Activated CD8-positive, alpha-beta memory T cell treated with anti-CD3 and anti-CD28 coated beads, Interleukin-2, amount 50 U/mL, for 4 hours (primary cell): ENCODE results near the gene RYR3.

ENCODE experiments used
- DNase-seq: peaks from one replicate; pipeline ENCODE4 v3.0.0-alpha.2; 2020

The RYR3 gene

GRCh38 chr15:33322091-33322490, 11.3 kb downstream of the RYR3 start:
- DNase-seq, result no peak

- DNase-seq, result no peak
Measured at GRCh38 chr15:33324609-33325008, 13.8 kb downstream of the RYR3 start.

- no peak for DNase-seq
Measured at GRCh38 chr15:33326908-33327307, 16.1 kb downstream of the RYR3 start.

- no peak for DNase-seq
Measured at GRCh38 chr15:33328106-33328505, 17.3 kb downstream of the RYR3 start.

DNA sequence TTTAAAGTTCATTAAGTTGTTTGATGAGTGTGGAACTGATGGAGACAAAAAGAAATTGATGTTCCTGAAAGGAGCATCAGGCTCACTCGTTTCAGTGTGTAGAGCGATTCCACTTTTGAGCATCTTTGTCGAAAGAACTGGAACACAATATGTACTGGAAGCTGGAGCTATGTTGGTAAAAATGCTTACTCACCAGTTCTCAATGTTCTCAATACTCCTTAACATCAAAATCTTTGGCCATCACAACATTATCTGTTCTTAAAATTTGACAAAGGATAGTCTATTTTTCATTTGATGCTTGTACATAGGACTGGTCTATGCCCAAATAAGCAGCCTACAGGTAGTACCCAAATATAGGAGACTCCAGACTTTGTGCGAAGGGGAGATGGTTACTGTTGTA, 18.7 kb downstream of the RYR3 start:
- DNase-seq, result no peak

GRCh38 chr15:33330931-33331330, 20.2 kb downstream of the RYR3 start:
- DNase-seq, result no peak

DNA sequence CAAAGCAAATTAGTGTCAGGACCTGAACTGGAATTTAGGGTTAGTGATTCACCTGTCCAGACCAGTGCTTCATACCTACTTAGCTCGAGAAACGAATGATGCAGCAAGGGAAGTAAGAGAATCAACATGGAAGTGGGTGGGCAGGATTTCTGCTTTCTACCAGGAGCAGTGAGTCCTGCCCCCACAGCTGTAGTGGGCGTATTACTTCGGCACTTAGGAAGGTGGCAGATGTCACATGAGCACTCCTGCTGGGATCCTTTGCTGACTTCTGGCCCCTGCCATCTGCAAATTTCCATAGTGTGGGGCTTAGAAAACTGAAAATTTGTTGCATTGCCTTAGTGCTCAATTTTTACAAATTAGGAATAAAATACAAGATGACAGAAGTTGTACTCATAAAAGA, 31.2 kb downstream of the RYR3 start:
- no peak for DNase-seq

DNA sequence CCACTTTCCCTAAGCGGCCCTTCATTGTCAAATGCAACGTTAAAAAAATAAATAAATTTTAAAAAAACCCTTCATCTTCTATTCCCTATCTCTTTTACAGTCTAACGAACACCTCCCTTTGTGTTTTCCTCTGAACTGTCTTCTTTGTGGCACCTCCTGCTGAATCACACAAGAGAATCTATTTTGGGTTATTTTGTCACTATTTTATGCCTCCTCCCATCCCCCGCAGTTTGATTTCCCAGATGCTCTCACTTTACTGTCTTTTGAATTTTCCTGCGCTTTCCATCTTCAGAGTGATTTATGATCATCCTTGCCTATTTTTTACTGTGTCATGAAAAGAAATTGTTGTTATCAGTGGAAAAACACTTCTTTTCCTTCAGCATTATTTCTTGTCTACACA, 32.5 kb downstream of the RYR3 start:
- no peak for DNase-seq

DNA sequence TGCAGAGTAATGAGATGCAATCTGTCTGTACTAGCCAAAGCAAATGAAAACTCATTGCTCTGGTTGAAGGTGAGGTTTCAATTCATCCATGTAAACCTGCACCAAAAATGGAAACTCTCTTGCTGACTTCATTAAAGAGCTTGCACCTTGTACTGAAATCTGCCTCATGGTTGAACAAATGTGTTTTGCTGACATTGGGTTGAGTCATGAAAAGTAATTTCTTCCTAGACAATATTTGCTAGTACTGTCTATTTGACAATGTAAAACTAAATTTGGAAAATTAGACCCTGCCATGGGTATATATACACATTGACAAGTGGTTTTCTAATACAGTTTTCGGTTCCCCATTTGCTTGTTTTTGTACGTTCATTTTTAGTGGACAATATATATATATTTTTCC, 33.3 kb downstream of the RYR3 start:
- no peak for DNase-seq

GRCh38 chr15:33344530-33344929, 33.8 kb downstream of the RYR3 start:
- DNase-seq, result no peak

GRCh38 chr15:33354411-33354810, 43.6 kb downstream of the RYR3 start:
- no peak for DNase-seq

GRCh38 chr15:33357845-33358244, 47.1 kb downstream of the RYR3 start:
- no peak for DNase-seq

DNA sequence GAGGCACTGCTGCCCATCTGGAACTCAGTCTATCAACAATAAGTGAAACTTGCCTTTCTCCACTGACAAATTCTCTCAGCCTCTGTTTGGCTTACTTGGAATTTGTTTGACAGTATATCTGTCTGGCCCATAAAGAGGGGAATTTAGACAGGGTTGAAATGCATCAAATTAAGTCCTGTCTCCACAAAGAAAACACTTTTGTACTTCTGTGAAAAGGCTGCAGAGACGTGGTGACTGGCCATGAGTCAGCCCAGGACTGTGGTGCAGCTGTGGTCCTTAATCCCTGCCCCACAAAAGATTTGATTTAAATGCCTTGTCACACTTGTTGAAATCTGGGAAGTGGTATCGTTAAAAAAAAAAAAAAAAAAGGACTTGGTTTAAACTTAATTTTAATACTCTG, 47.5 kb downstream of the RYR3 start:
- DNase-seq, result no peak

- no peak for DNase-seq
Measured at GRCh38 chr15:33360886-33361285, 50.1 kb downstream of the RYR3 start.

- DNase-seq, result no peak
Measured at GRCh38 chr15:33369941-33370622, 59.3 kb downstream of the RYR3 start.

DNA sequence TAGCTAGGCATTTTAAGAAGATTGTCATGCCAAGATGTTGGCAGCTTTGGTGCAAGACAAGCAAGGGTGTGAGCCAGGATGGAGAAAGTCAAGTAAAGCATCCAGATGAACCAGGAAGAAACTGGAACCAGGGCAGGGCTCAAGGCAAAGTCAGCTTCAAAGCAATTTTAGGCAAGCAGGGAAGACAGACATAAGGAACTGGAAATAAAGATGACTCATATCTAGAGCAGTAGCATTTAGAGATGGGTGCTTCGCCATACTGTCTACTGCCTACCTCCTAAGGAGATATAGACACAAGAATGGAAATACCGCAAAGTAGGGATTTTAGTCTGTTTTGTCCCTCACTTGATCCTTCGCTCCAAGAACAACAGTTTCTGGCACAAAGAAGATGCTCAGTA, 59.9 kb downstream of the RYR3 start:
- no peak for DNase-seq

GRCh38 chr15:33371159-33371558, 60.4 kb downstream of the RYR3 start:
- no peak for DNase-seq

- no peak for DNase-seq
Measured at GRCh38 chr15:33374226-33374914, 63.6 kb downstream of the RYR3 start.

GRCh38 chr15:33375236-33375635, 64.5 kb downstream of the RYR3 start:
- no peak for DNase-seq

DNA sequence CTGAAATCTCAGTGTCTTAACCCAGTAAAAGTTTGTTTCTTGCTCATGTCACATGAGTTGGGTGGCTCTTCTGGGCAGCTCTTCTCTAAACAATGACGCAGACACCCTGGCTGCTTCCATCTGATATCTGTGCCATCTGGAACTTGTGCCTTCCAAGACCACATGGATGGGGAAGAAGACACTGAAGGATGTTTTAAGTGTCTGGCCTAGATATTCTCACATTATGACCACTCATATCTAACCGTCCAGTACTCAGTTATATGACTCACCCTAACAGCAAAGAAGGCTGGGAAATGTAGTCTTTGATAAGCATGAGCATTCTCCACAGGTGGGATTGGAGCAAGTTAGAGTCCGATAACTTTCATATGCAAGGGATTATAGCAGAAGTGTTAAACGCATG, 66.4 kb downstream of the RYR3 start:
- no peak for DNase-seq

DNA sequence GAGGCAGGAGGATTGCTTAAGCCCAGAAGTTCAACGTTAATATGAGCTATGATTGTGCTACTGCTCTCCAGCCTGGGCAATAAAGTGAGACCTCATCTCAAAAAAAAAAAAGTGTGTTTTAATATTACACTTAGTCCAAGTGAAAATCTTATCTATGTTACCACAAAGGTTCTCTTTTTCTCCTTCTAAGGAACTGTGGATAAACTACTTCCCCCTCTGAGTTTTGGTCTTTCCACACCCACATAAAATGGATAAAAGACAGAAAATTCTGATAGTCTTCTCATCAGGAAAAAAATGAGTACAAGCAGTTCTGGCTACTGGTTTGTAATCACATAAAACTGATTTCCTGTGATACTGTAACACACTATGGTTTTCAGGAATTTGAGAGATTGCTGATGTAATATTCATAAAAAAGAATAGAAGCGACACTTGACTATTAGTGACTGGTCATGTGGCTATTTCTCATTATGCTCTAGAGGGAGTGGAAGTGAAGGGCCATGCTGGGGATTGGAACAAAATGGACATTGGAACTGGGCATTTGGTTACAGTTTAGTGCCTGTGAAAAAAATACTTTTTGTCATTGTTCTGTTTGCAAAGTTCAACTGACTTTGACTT, 68.2 kb downstream of the RYR3 start:
- no peak for DNase-seq

GRCh38 chr15:33380406-33380805, 69.6 kb downstream of the RYR3 start:
- no peak for DNase-seq

DNA sequence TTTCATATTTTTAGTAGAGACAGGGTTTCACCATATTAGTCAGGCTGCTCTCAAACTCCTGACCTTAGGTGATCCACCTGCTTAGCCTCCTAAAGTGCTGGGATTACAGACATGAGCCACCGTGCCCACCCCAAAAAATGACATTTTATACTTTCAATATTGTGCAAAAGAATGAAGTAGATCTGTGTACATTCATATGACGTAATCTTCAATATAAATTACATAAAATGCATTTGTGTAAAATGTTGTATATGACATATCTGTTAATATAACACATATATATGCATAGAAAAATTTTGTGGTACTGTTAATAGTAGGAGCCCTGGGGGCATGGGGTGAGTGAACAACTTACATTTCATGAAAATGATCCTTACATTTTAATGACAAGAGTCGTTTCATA, 71.7 kb downstream of the RYR3 start:
- DNase-seq, result no peak

DNA sequence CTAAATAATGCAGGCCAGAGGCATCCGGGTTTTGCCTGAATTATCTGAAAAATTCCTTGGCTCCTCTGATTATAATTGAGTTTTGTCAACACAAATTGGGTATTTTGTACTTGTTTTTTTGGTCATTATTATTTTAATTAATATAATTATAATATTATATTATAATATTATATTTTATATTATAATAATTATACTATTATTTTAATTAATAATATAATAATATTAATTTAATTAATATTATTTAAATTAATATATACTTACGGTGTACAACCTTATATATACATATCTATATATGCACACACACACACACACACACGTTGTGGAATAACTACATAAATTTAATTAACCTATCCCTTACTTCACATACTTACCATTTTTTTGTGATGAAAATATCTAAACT, 73.5 kb downstream of the RYR3 start:
- DNase-seq, result no peak

DNA sequence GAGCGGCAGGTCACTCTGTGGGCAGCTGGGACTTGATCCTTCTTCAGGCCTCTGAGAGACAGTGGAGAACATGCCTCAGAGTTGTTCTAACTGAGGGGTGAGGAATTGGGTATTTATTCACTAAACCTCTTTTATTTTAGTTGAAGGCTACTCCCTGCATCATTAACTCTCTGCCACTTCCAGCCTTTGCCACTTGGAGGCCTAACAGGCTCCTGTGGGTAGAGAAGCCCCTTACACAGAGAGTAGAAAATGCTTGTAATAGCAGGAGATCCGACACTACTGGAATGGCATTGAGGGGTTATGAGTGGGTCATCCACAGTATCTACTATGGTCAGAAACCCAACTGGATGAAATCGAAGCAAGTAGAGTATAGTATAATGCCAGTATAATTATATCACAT, 81.7 kb downstream of the RYR3 start:
- DNase-seq, result no peak
